Endodermal cell (in vitro differentiated cells): ENCODE measurements around the gene SDSL. TPM values are rescaled to one million over a fixed set of nuclear protein-coding genes. Genes with fewer than 3 reads are reported as not detected.

ENCODE experiments used
- DNase-seq: peaks from one replicate; pipeline ENCODE4 v3.0.0-alpha.2; 2017
- H3K27ac ChIP-seq: 2 replicates; pipeline ENCODE4 v1.5.1; 2013; ENCODE audit warnings: mild to moderate bottlenecking, low read depth, low read length, moderate library complexity
- H3K27me3 ChIP-seq: 2 replicates; pipeline ENCODE4 v1.6.1; 2013; ENCODE audit warnings: mild to moderate bottlenecking, low read length, moderate library complexity; ENCODE audit not compliant: insufficient read depth, control insufficient read depth, poor library complexity, severe bottlenecking
- H3K36me3 ChIP-seq: 2 replicates; pipeline ENCODE4 v1.7.0; 2013; ENCODE audit warnings: mild to moderate bottlenecking, low read length, moderate library complexity; ENCODE audit not compliant: control insufficient read depth, insufficient read depth
- H3K4me1 ChIP-seq: one replicate; pipeline ENCODE4 v1.7.0; 2013; ENCODE audit warnings: low read length; ENCODE audit not compliant: control insufficient read depth, insufficient read depth
- H3K4me3 ChIP-seq: 2 replicates; pipeline ENCODE4 v1.5.1; 2013; ENCODE audit warnings: mild to moderate bottlenecking, low read length, moderate library complexity
- H3K9ac ChIP-seq: 2 replicates; pipeline ENCODE4 v1.6.1; 2013; ENCODE audit warnings: mild to moderate bottlenecking, low read length, moderate library complexity; ENCODE audit not compliant: poor library complexity, severe bottlenecking; ENCODE audit errors: extremely low read depth
- H3K9me3 ChIP-seq: 2 replicates; pipeline ENCODE4 v1.6.1; 2013; ENCODE audit warnings: mild to moderate bottlenecking, low read length, moderate library complexity; ENCODE audit not compliant: control insufficient read depth
- H3K27ac Mint-ChIP-seq: 2 replicates; pipeline ENCODE4 v1.8.0; 2020; ENCODE audit warnings: mixed read lengths
- H3K27me3 Mint-ChIP-seq: 2 replicates; pipeline ENCODE4 v1.8.0; 2021; ENCODE audit warnings: mild to moderate bottlenecking, mixed read lengths; ENCODE audit not compliant: insufficient read depth
- H3K36me3 Mint-ChIP-seq: 2 replicates; pipeline ENCODE4 v1.8.0; 2020; ENCODE audit warnings: low read depth, mixed read lengths
- H3K4me1 Mint-ChIP-seq: 2 replicates; pipeline ENCODE4 v1.8.0; 2020; ENCODE audit warnings: mixed read lengths
- H3K4me3 Mint-ChIP-seq: 2 replicates; pipeline ENCODE4 v1.8.0; 2020; ENCODE audit warnings: mild to moderate bottlenecking, moderate library complexity, mixed read lengths
- H3K9me3 Mint-ChIP-seq: 2 replicates; pipeline ENCODE4 v1.8.0; 2020; ENCODE audit warnings: mild to moderate bottlenecking, mixed read lengths
- CTCF ChIP-seq: fragments of 200-600 bp; sonication (generic); conservative IDR thresholded peaks from 2 replicates; pipeline ENCODE4 v1.5.0; 2021; ENCODE audit warnings: antibody characterized with exemption, mild to moderate bottlenecking
- WGBS, 2 experiments: methylation state at CpG; one replicate each; pipeline versions ENCODE4 v1.1.5 to v1.1.7; 2013; ENCODE audit warnings: missing lambda C conversion rate in 2 of 2, mixed read lengths in 1 of 2; ENCODE audit not compliant: insufficient coverage in 1 of 2, insufficient read length in 1 of 2; 5-methylcytosine and 5-hydroxymethylcytosine counted together
- total RNA-seq, 2 donors: library from RNA; stranded (reverse); fragmentation: NEBNext Ultra II Directional in 1 of 2; extraction: Animal tissue kit (Norgen Biotek cat#: 25700) in 1 of 2; gene quantifications; 2 replicates in 1 of 2; 3 replicates in 1 of 2; pipeline ENCODE4 v1.2.1, GENCODE V29; 2021

SDSL gene
- total RNA-seq, 2 donors from 2014 or later: 2.4 to 5.7 TPM

GRCh38 chr12:113470871-113471618 lies 48.9 kb downstream of the SDSL start:
- Histone ChIP-seq H3K9me3 (no peaks in the 10 kb centered on the region), H3K4me1 (peaks cover 13% of the 10 kb centered on the region), H3K4me3 (no peak overlapping the region), H3K27ac (no peak overlapping the region), H3K27me3 (peaks cover 100% of the 10 kb centered on the region), H3K9ac (no peak overlapping the region), H3K36me3 (no peaks in the 10 kb centered on the region)
- Mint-ChIP-seq H3K9me3 (no peaks in the 10 kb centered on the region), H3K27ac (no peak overlapping the region), H3K36me3 (no peaks in the 10 kb centered on the region), H3K4me3 (no peak overlapping the region), H3K27me3 (peaks cover 100% of the 10 kb centered on the region), H3K4me1 (peaks cover 27% of the 10 kb centered on the region)
- no peak for TF ChIP-seq CTCF
- 1% methylated on average over 28 to 53 of the region's 53 CpGs for WGBS, 2 experiments
- DNase-seq: peak; percentile 81

GRCh38 chr12:113471619-113472171 lies 49.5 kb downstream of the SDSL start, which contains the start of gene LHX5:
Gene LHX5 (minus strand): TSS chr12:113471871. CDS start chr12:113471498, 373 bp downstream.
- peaks cover 100% of the 10 kb centered on the region for H3K27me3 ChIP-seq
- no peak within 1 kb of the TSS for H3K27ac ChIP-seq
- peaks cover 14% of the 10 kb centered on the region for H3K4me1 ChIP-seq
- H3K4me3 ChIP-seq: no peak within 1 kb of the TSS
- Mint-ChIP-seq H3K36me3 (no peaks in the 10 kb centered on the region), H3K27me3 (peaks cover 100% of the 10 kb centered on the region), H3K4me1 (peaks cover 27% of the 10 kb centered on the region), H3K27ac (no peak within 1 kb of the TSS), H3K9me3 (no peaks in the 10 kb centered on the region), H3K4me3 (peak within 1 kb of the TSS; percentile 28)
- H3K9ac ChIP-seq: no peak within 1 kb of the TSS
- WGBS, 2 experiments: 0 to 1% methylated on average over 2 to 43 of the region's 43 CpGs
- H3K36me3 ChIP-seq: no peaks in the 10 kb centered on the region
- no peak for TF ChIP-seq CTCF
- peak; percentile 86 for DNase-seq
- H3K9me3 ChIP-seq: no peaks in the 10 kb centered on the region

DNA sequence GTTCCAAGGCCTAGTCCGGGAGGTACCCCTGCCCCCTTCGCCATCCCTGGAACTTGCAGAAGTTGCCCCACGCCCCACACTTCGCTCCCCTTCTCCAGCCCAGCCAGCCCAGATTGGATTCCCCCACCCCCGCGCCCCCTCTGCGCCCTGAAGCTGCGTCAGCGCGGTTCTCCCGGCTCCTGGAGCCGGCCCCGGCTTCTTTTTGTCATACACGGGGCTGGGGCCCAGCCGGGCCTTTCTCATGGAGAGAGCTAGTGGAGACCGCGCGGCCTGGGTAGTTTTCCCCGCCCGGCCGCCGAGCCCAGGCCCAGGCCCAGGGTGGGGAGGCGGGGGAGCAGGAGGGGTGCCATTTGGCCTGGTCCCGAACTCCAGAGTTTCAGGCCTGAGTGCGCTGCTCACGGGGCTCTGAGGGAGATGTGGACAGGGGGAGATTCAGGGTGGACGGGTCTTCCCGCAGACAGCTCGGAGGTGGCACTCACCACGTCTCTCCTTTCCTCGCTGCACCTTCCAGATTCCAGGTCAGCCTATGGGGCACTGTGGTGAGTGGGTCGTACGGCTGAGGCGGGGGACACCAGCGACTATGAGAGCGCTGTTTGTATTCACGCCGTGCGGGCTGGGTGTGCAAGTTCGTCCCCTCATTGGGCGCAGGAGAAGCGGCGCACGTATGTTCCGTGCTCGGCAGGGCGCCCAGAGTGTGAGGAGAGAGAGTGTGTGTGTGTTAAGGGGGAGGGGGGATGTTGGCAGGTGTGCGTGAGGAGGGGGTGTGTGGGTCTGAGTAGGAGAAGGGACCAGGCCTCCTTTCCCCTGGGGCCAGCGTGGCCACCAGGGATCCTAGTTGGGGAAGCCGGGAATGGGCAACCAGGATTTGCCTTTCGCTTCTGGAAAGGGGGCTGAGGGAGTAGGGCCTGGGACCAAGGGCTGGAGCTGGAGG lies 50.3 kb downstream of the SDSL start:
- no peak overlapping the region for H3K4me3 ChIP-seq
- peak; percentile 84 for DNase-seq

More for the DNA sequence above, 50.3 kb downstream of the SDSL start:
- no peak overlapping the region for H3K27ac ChIP-seq
- H3K27me3 ChIP-seq: peaks cover 98% of the 10 kb centered on the region
- H3K36me3 ChIP-seq: no peaks in the 10 kb centered on the region
- no peak for TF ChIP-seq CTCF
- peaks cover 27% of the 10 kb centered on the region for H3K4me1 Mint-ChIP-seq
- peak overlapping the region; percentile 28 for H3K4me3 Mint-ChIP-seq
- H3K36me3 Mint-ChIP-seq: no peaks in the 10 kb centered on the region
- peaks cover 14% of the 10 kb centered on the region for H3K4me1 ChIP-seq
- H3K9ac ChIP-seq: no peak overlapping the region
- H3K9me3 Mint-ChIP-seq: no peaks in the 10 kb centered on the region
- no peak overlapping the region for H3K27ac Mint-ChIP-seq
- no peaks in the 10 kb centered on the region for H3K9me3 ChIP-seq
- H3K27me3 Mint-ChIP-seq: peaks cover 98% of the 10 kb centered on the region
- 2 to 3% methylated on average over 12 to 51 of the region's 51 CpGs for WGBS, 2 experiments
